NB4 (cell line): Measurements from ENCODE around the gene THADA.

Experiments
- MYC ChIP-seq: IDR thresholded peaks from 2 replicates; pipeline ENCODE4 v1.6.1; 2011; ENCODE audit warnings: low read depth, low read length
- POLR2A ChIP-seq: IDR thresholded peaks from 2 replicates; pipeline ENCODE4 v1.6.1; 2011; ENCODE audit warnings: mild to moderate bottlenecking; ENCODE audit not compliant: insufficient read length; ENCODE audit errors: extremely low read depth
- TF ChIP-seq, protein P1 (sequence below): IDR thresholded peaks from one replicate; pipeline ENCODE4 v1.5.1; 2012; ENCODE audit warnings: low read depth, low read length

DNA sequence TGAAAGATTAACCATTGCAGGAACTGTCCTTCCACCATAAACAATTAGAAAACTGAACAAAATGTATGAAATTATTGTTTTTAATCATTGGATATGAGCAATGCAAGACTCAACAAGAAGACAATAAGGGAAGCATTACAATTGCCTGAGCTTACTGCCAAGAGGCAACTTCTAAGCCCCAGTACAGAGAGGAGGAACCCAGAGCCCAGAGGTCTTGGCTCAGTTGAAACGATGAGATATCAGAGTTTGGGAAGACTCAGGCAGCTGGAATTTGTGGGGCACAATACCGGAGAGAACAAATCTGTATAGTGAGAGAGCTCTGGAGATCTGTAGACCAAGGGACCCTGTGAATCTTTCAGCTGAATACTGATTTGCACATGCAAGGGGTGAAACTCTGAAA, 288.8 kb downstream of the THADA start:
- TF ChIP-seq, protein P1, sequence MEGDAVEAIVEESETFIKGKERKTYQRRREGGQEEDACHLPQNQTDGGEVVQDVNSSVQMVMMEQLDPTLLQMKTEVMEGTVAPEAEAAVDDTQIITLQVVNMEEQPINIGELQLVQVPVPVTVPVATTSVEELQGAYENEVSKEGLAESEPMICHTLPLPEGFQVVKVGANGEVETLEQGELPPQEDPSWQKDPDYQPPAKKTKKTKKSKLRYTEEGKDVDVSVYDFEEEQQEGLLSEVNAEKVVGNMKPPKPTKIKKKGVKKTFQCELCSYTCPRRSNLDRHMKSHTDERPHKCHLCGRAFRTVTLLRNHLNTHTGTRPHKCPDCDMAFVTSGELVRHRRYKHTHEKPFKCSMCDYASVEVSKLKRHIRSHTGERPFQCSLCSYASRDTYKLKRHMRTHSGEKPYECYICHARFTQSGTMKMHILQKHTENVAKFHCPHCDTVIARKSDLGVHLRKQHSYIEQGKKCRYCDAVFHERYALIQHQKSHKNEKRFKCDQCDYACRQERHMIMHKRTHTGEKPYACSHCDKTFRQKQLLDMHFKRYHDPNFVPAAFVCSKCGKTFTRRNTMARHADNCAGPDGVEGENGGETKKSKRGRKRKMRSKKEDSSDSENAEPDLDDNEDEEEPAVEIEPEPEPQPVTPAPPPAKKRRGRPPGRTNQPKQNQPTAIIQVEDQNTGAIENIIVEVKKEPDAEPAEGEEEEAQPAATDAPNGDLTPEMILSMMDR = no peak
- TF ChIP-seq POLR2A (no peak), MYC (no peak)
